Stomach (tissue), 9 donors: ENCODE data around the gene FRMPD4. TPM values are rescaled to one million over a fixed set of nuclear protein-coding genes. Genes with fewer than 3 reads are reported as not detected.

ENCODE experiments used
- DNase-seq, 2 donors: peaks; one replicate each; pipeline versions ENCODE4 v3.0.0 to v3.0.0-alpha.2; 2013 to 2019
- H3K27ac ChIP-seq, 5 donors: fragments of 200-600 bp in 4 of 5; sonication (generic) in 4 of 5; one replicate each; pipeline ENCODE4 v1.5.1; 2013 to 2019; ENCODE audit warnings: mild to moderate bottlenecking in 1 of 5, moderate library complexity in 1 of 5
- H3K27me3 ChIP-seq, 3 donors: fragments of 200-600 bp; sonication (generic); one replicate each; pipeline ENCODE4 v1.5.1; 2017 to 2019; ENCODE audit warnings: mixed run types in 1 of 3
- H3K36me3 ChIP-seq, 4 donors: fragments of 200-600 bp; sonication (generic); 1 replicate in 3 of 4; 2 replicates in 1 of 4; pipeline ENCODE4 v1.5.1; 2016 to 2019
- H3K4me1 ChIP-seq, 4 donors: fragments of 200-600 bp; sonication (generic); one replicate each; pipeline ENCODE4 v1.5.1; 2016 to 2019
- H3K4me3 ChIP-seq, 4 donors: fragments of 200-600 bp; sonication (generic) in 3 of 4; one replicate each; pipeline ENCODE4 v1.5.1; 2016 to 2019; ENCODE audit warnings: mild to moderate bottlenecking in 1 of 4
- H3K9me3 ChIP-seq, 4 donors: fragments of 200-600 bp; sonication (generic); one replicate each; pipeline ENCODE4 v1.5.1; 2016 to 2019
- CTCF ChIP-seq, 7 experiments: fragments of 450-650 bp in 4 of 7; fragments of 200-600 bp in 3 of 7; sonication (generic) in 3 of 7; IDR thresholded peaks; one replicate each; pipeline ENCODE4 v1.5.1; 2016 to 2019; ENCODE audit warnings: antibody characterized with exemption in 7 of 7, control low read depth in 2 of 7, mild to moderate bottlenecking in 1 of 7
- EP300 ChIP-seq: sonication (generic); formaldehyde crosslinking; IDR thresholded peaks from one replicate; pipeline ENCODE4 v1.6.1; 2017; ENCODE audit warnings: antibody characterized with exemption
- POLR2A ChIP-seq, 4 donors: fragments of 450-650 bp; IDR thresholded peaks; one replicate each; pipeline ENCODE4 v1.6.1; 2016; ENCODE audit warnings: antibody characterized with exemption in 4 of 4, control low read depth in 2 of 4, mild to moderate bottlenecking in 1 of 4, moderate library complexity in 1 of 4
- POLR2AphosphoS5 ChIP-seq, 3 donors: sonication (generic); formaldehyde crosslinking; IDR thresholded peaks; one replicate each; pipeline ENCODE4 v1.6.1; 2016; ENCODE audit warnings: antibody characterized with exemption in 3 of 3
- WGBS, 5 donors: extraction: QIAGEN DNeasy Blood & Tissue Kit in 3 of 5; methylation state at CpG; one replicate each; pipeline versions ENCODE4 v1.1.5 to v1.1.7; 2013 to 2018; 5-methylcytosine and 5-hydroxymethylcytosine counted together
- intact Hi-C: fragments of 100-400 bp; cut with DNase I; formaldehyde crosslinking; loops from one replicate; pipeline ENCODE4 v1.15.1; 2023; ENCODE audit warnings: low total_unique reads
- polyA plus RNA-seq, 3 donors: library from polyadenylated mRNA; stranded (reverse); fragments of 200-250 nt; gene quantifications; one replicate each; pipeline ENCODE4 v1.2.3, GENCODE V29; 2013
- total RNA-seq, 5 donors: library from RNA; depleted of rRNA; stranded (reverse); fragments of >200 nt; gene quantifications; one replicate each; pipeline versions ENCODE4 v1.1.0 to v1.2.3, GENCODE V29; 2014 to 2016
- donor health status: healthy with polysubstance abuse.
- donor health status: Bipolar disorder and iron deficiency.
- donor health status: healthy.

The FRMPD4 gene
- total and polyA plus RNA-seq, 8 donors = 0.03 to 2.6 (median 0.55) TPM; not detected in 5

- Histone ChIP-seq H3K4me1 (no peaks in the 10 kb centered on the region), H3K27ac (no peak overlapping the region), H3K4me3 (no peak overlapping the region), H3K9me3 (no peaks in the 10 kb centered on the region), H3K27me3 (no peaks in the 10 kb centered on the region), H3K36me3 (no peaks in the 10 kb centered on the region)
- DNase-seq = no peak
- WGBS, 5 donors = 74 to 82% (median 78%) methylated on average over 2 of the region's 2 CpGs
- TF ChIP-seq CTCF (IDR thresholded peaks at IDR 0.05) (no peak), POLR2AphosphoS5 (IDR thresholded peaks at IDR 0.05) (no peak), EP300 (no peak), POLR2A (IDR thresholded peaks at IDR 0.05) (no peak)
- intact Hi-C loops = no loop called here
Measured at GRCh38 chrX:12282991-12283390, 144.7 kb downstream of the FRMPD4 start.

GRCh38 chrX:12292996-12293765 is 154.9 kb downstream of the FRMPD4 start:
- Histone ChIP-seq H3K4me3 (no peak overlapping the region), H3K36me3 (no peaks in the 10 kb centered on the region), H3K4me1 (no peaks in the 10 kb centered on the region), H3K27ac (no peak overlapping the region), H3K9me3 (no peaks in the 10 kb centered on the region), H3K27me3 (peaks cover 0 to 4% (median 0%) of the 10 kb centered on the region in 3 donors)
- 81 to 88% (median 84%) methylated on average over 7 of the region's 7 CpGs for WGBS, 5 donors
- no peak for DNase-seq
- intact Hi-C loops = no loop called here
- TF ChIP-seq POLR2AphosphoS5 (IDR thresholded peaks at IDR 0.05) (no peak), EP300 (no peak), POLR2A (IDR thresholded peaks at IDR 0.05) (no peak), CTCF (IDR thresholded peaks at IDR 0.05) (no peak)

- intact Hi-C loops = no loop called here
- H3K27me3 ChIP-seq = peaks cover 0 to 4% (median 0%) of the 10 kb centered on the region in 3 donors
- 78 to 90% (median 81%) methylated on average over 4 of the region's 4 CpGs for WGBS, 5 donors
- DNase-seq = no peak
- H3K4me1 ChIP-seq = no peaks in the 10 kb centered on the region
- no peak overlapping the region for H3K27ac ChIP-seq
- TF ChIP-seq POLR2A (IDR thresholded peaks at IDR 0.05) (no peak), POLR2AphosphoS5 (IDR thresholded peaks at IDR 0.05) (no peak), CTCF (IDR thresholded peaks at IDR 0.05) (no peak), EP300 (no peak)
- H3K36me3 ChIP-seq = no peaks in the 10 kb centered on the region
- no peaks in the 10 kb centered on the region for H3K9me3 ChIP-seq
- no peak overlapping the region for H3K4me3 ChIP-seq
Measured at GRCh38 chrX:12297353-12297752, 159.1 kb downstream of the FRMPD4 start.

- H3K27me3 ChIP-seq = peaks cover 0 to under 1% (median 0%) of the 10 kb centered on the region in 3 donors
- no peak overlapping the region for H3K27ac ChIP-seq
- TF ChIP-seq EP300 (no peak), POLR2A (IDR thresholded peaks at IDR 0.05) (no peak), POLR2AphosphoS5 (IDR thresholded peaks at IDR 0.05) (no peak), CTCF (IDR thresholded peaks at IDR 0.05) (no peak)
- no peaks in the 10 kb centered on the region for H3K36me3 ChIP-seq
- H3K9me3 ChIP-seq = no peaks in the 10 kb centered on the region
- H3K4me1 ChIP-seq = no peaks in the 10 kb centered on the region
- intact Hi-C loops = no loop called here
- H3K4me3 ChIP-seq = no peak overlapping the region
- DNase-seq = no peak
- 91 to 100% (median 96%) methylated on average over 3 of the region's 3 CpGs for WGBS, 5 donors
Measured at GRCh38 chrX:12301288-12301687, 163.0 kb downstream of the FRMPD4 start.
